ENCODE results near the gene PRDM11.

The PRDM11 gene

GRCh38 chr11:45142241-45143055 is 4.0 kb upstream of the PRDM11 start:
- DNase-seq: no peak

- no peak for DNase-seq
These were observed 2.9 kb upstream of the PRDM11 start for GRCh38 chr11:45143494-45143893.

GRCh38 chr11:45144126-45145082 is 2.0 kb upstream of the PRDM11 start:
- no peak for DNase-seq

- no peak for DNase-seq
These were observed 1.4 kb upstream of the PRDM11 start for GRCh38 chr11:45145083-45145378.

GRCh38 chr11:45145379-45146071 is 914 bp upstream of the PRDM11 start:
- DNase-seq: no peak

- DNase-seq: peak; percentile 84
These were observed 734 bp downstream of the PRDM11 start for GRCh38 chr11:45147017-45147728.

- DNase-seq: no peak
These were observed 1.6 kb downstream of the PRDM11 start for GRCh38 chr11:45147891-45148675.

GRCh38 chr11:45149483-45150056 is 3.1 kb downstream of the PRDM11 start:
- DNase-seq: no peak

- no peak for DNase-seq
These were observed 3.9 kb downstream of the PRDM11 start for GRCh38 chr11:45150301-45150700.

- no peak for DNase-seq
These were observed 4.5 kb downstream of the PRDM11 start for GRCh38 chr11:45150943-45151342.

- no peak for DNase-seq
These were observed 5.0 kb downstream of the PRDM11 start for GRCh38 chr11:45151362-45151982.

- DNase-seq: no peak
These were observed 6.5 kb downstream of the PRDM11 start for GRCh38 chr11:45152740-45153595.

- no peak for DNase-seq
These were observed 7.8 kb downstream of the PRDM11 start for GRCh38 chr11:45154276-45154675.

- no peak for DNase-seq
These were observed 8.7 kb downstream of the PRDM11 start for GRCh38 chr11:45155058-45155551.

GRCh38 chr11:45155627-45156180 is 9.3 kb downstream of the PRDM11 start:
- no peak for DNase-seq

GRCh38 chr11:45156201-45156600 is 9.8 kb downstream of the PRDM11 start:
- DNase-seq: no peak

GRCh38 chr11:45156741-45157140 is 10.3 kb downstream of the PRDM11 start:
- DNase-seq: no peak

- DNase-seq: no peak
These were observed 11.1 kb downstream of the PRDM11 start for GRCh38 chr11:45157247-45158209.
